ENCODE data around the gene ADCY5.

Gene ADCY5

GRCh38 chr3:123486460-123486859 is 37.6 kb upstream of the ADCY5 start:
- TF ChIP-seq SIN3A (IDR thresholded peaks at IDR 0.05; ENCODE audit: borderline replicate concordance, insufficient read depth, low read length) (no peak), POLR2AphosphoS5 (IDR thresholded peaks at IDR 0.05; ENCODE audit: low read depth, low read length) (no peak), TAF1 (IDR thresholded peaks at IDR 0.05; ENCODE audit: borderline replicate concordance, insufficient read depth, low read length) (no peak), REST (IDR thresholded peaks at IDR 0.05; ENCODE audit: insufficient read depth in 1 of 2, low read depth in 2 of 2, low read length in 2 of 2) (no peak)

- TF ChIP-seq SIN3A (IDR thresholded peaks at IDR 0.05; ENCODE audit: borderline replicate concordance, insufficient read depth, low read length) (no peak), REST (IDR thresholded peaks at IDR 0.05; ENCODE audit: insufficient read depth in 1 of 2, low read depth in 2 of 2, low read length in 2 of 2) (no peak), FOXP2 (optimal IDR thresholded peaks at IDR 0.05; ENCODE audit: borderline replicate concordance, extremely low read depth, extremely low read length, insufficient read depth) (no peak), POLR2AphosphoS5 (IDR thresholded peaks at IDR 0.05; ENCODE audit: low read depth, low read length) (no peak), TAF1 (IDR thresholded peaks at IDR 0.05; ENCODE audit: borderline replicate concordance, insufficient read depth, low read length) (no peak)
Measured at GRCh38 chr3:123485551-123485950, 36.7 kb upstream of the ADCY5 start.

GRCh38 chr3:123483146-123483545 is 34.3 kb upstream of the ADCY5 start:
- TF ChIP-seq FOXP2 (optimal IDR thresholded peaks at IDR 0.05; ENCODE audit: borderline replicate concordance, extremely low read depth, extremely low read length, insufficient read depth) (no peak), SIN3A (IDR thresholded peaks at IDR 0.05; ENCODE audit: borderline replicate concordance, insufficient read depth, low read length) (no peak), TAF1 (IDR thresholded peaks at IDR 0.05; ENCODE audit: borderline replicate concordance, insufficient read depth, low read length) (no peak), REST (IDR thresholded peaks at IDR 0.05; ENCODE audit: insufficient read depth in 1 of 2, low read depth in 2 of 2, low read length in 2 of 2) (no peak), POLR2AphosphoS5 (IDR thresholded peaks at IDR 0.05; ENCODE audit: low read depth, low read length) (no peak)

- no peak for TF ChIP-seq REST (IDR thresholded peaks at IDR 0.05; ENCODE audit: insufficient read depth in 1 of 2, low read depth in 2 of 2, low read length in 2 of 2)
- no peak for TF ChIP-seq FOXP2 (optimal IDR thresholded peaks at IDR 0.05; ENCODE audit: borderline replicate concordance, extremely low read depth, extremely low read length, insufficient read depth)
- TF ChIP-seq TAF1 (IDR thresholded peaks at IDR 0.05; ENCODE audit: borderline replicate concordance, insufficient read depth, low read length), result no peak
- no peak for TF ChIP-seq SIN3A (IDR thresholded peaks at IDR 0.05; ENCODE audit: borderline replicate concordance, insufficient read depth, low read length)
- no peak for TF ChIP-seq POLR2AphosphoS5 (IDR thresholded peaks at IDR 0.05; ENCODE audit: low read depth, low read length)
Measured at GRCh38 chr3:123481722-123482457, 33.0 kb upstream of the ADCY5 start.

Measured in PFSK-1 (cell line).